Neural cell (in vitro differentiated cells): ENCODE data around the gene LRRC30. TPM values are rescaled to one million over a fixed set of nuclear protein-coding genes. Genes with fewer than 3 reads are reported as not detected.

Experiments
- H2AFZ ChIP-seq: fragments of 200-600, 300-800 bp; sonication (generic), shearing (Covaris generic); 2 replicates; pipeline ENCODE4 v1.6.0; 2014; ENCODE audit warnings: low read depth, mild to moderate bottlenecking, antibody characterized with exemption, low read length, moderate library complexity
- H3F3A ChIP-seq: fragments of 200-600 bp; shearing (Covaris generic); 2 replicates; pipeline ENCODE4 v1.6.1; 2016; ENCODE audit warnings: mild to moderate bottlenecking, moderate library complexity, mixed read lengths, antibody characterized with exemption, low read length; ENCODE audit not compliant: insufficient read depth, poor library complexity, severe bottlenecking
- H3K27ac ChIP-seq: fragments of 200-600, 300-800 bp; sonication (generic), shearing (Covaris generic); 2 replicates; pipeline ENCODE4 v1.5.1; 2014; ENCODE audit warnings: mild to moderate bottlenecking, low read length, moderate library complexity
- H3K27me3 ChIP-seq: fragments of 300-800, 200-600 bp; sonication (generic), shearing (Covaris generic); 2 replicates; pipeline ENCODE4 v1.6.0; 2014; ENCODE audit warnings: mild to moderate bottlenecking, low read depth, low read length, moderate library complexity; ENCODE audit not compliant: insufficient read depth
- H3K36me3 ChIP-seq: fragments of 300-800, 200-600 bp; sonication (generic), shearing (Covaris generic); 2 replicates; pipeline ENCODE4 v1.5.1; 2014; ENCODE audit warnings: mild to moderate bottlenecking, antibody characterized with exemption, low read length, moderate library complexity; ENCODE audit not compliant: insufficient read depth
- H3K4me2 ChIP-seq: fragments of 300-800, 200-600 bp; sonication (generic), shearing (Covaris generic); 2 replicates; pipeline ENCODE4 v1.6.0; 2014; ENCODE audit warnings: mild to moderate bottlenecking, low read length
- H3K4me3 ChIP-seq: fragments of 300-800, 200-600 bp; sonication (generic), shearing (Covaris generic); 2 replicates; pipeline ENCODE4 v1.5.1; 2014; ENCODE audit warnings: mild to moderate bottlenecking, low read length, moderate library complexity
- H3K79me2 ChIP-seq: fragments of 200-600 bp; shearing (Covaris generic); replicated peaks from 2 replicates; pipeline ENCODE4 v1.6.0; 2014; ENCODE audit warnings: mild to moderate bottlenecking, low read length, moderate library complexity; ENCODE audit not compliant: insufficient read depth
- H3K9ac ChIP-seq: fragments of 300-800, 200-600 bp; sonication (generic), shearing (Covaris generic); 2 replicates; pipeline ENCODE4 v1.6.1; 2016; ENCODE audit warnings: mild to moderate bottlenecking, low read length, mixed read lengths
- H3K9me2 ChIP-seq: fragments of 200-600 bp; shearing (Covaris generic); 2 replicates; pipeline ENCODE4 v1.6.1; 2016; ENCODE audit warnings: mild to moderate bottlenecking, low read length, mixed read lengths; ENCODE audit not compliant: insufficient read depth
- H3K9me3 ChIP-seq: fragments of 200-600, 300-800 bp; sonication (generic), shearing (Covaris generic); 2 replicates; pipeline ENCODE4 v1.6.1; 2016; ENCODE audit warnings: mild to moderate bottlenecking, mixed run types, low read length, moderate library complexity, mixed read lengths
- H4K20me1 ChIP-seq: fragments of 200-600 bp; shearing (Covaris generic); 2 replicates; pipeline ENCODE4 v1.6.1; 2016; ENCODE audit warnings: mild to moderate bottlenecking, mixed run types; ENCODE audit not compliant: insufficient read depth
- CTCF ChIP-seq: fragments of 450-650 bp; IDR thresholded peaks from 2 replicates; pipeline ENCODE4 v1.5.1; 2014; ENCODE audit warnings: antibody characterized with exemption, mild to moderate bottlenecking, moderate library complexity; ENCODE audit not compliant: poor library complexity, severe bottlenecking
- EP300 ChIP-seq: fragments of 450-650 bp; conservative IDR thresholded peaks from 2 replicates; pipeline ENCODE4 v1.6.1; 2014; ENCODE audit warnings: antibody characterized with exemption, mild to moderate bottlenecking, moderate library complexity; ENCODE audit not compliant: poor library complexity, severe bottlenecking
- EZH2 ChIP-seq: fragments of 200-600, 300-800 bp; shearing (Covaris generic), sonication (generic); IDR thresholded peaks from 2 replicates; pipeline ENCODE4 v1.6.1; 2014; ENCODE audit warnings: antibody characterized with exemption, low read length, borderline replicate concordance, mild to moderate bottlenecking; ENCODE audit not compliant: insufficient read depth, poor library complexity, severe bottlenecking
- MXI1 ChIP-seq: fragments of 450-650 bp; conservative IDR thresholded peaks from 2 replicates; pipeline ENCODE4 v1.6.1; 2014; ENCODE audit warnings: antibody characterized with exemption, mild to moderate bottlenecking; ENCODE audit not compliant: poor library complexity, severe bottlenecking
- POLR2AphosphoS5 ChIP-seq: IDR thresholded peaks from 2 replicates; pipeline ENCODE4 v1.6.1; 2012
- RAD21 ChIP-seq: fragments of 450-650 bp; conservative IDR thresholded peaks from 2 replicates; pipeline ENCODE4 v1.6.1; 2014; ENCODE audit warnings: antibody characterized with exemption, mild to moderate bottlenecking, moderate library complexity
- REST ChIP-seq: IDR thresholded peaks from 2 replicates; pipeline ENCODE4 v1.6.1; 2012; ENCODE audit warnings: borderline replicate concordance
- SMC3 ChIP-seq: fragments of 450-650 bp; conservative IDR thresholded peaks from 2 replicates; pipeline ENCODE4 v1.6.1; 2014; ENCODE audit warnings: antibody characterized with exemption, mild to moderate bottlenecking, moderate library complexity; ENCODE audit not compliant: poor library complexity
- TAF1 ChIP-seq: IDR thresholded peaks from 2 replicates; pipeline ENCODE4 v1.6.1; 2012; ENCODE audit warnings: low read depth
- polyA plus RNA-seq: library from polyadenylated mRNA; depleted of rRNA; stranded (reverse); fragments of >200 nt; gene quantifications from 2 replicates; pipeline ENCODE4 v1.2.3, GENCODE V29; 2014

Gene LRRC30
- polyA plus RNA-seq, 1 donor from 2014 or later, result not detected

DNA sequence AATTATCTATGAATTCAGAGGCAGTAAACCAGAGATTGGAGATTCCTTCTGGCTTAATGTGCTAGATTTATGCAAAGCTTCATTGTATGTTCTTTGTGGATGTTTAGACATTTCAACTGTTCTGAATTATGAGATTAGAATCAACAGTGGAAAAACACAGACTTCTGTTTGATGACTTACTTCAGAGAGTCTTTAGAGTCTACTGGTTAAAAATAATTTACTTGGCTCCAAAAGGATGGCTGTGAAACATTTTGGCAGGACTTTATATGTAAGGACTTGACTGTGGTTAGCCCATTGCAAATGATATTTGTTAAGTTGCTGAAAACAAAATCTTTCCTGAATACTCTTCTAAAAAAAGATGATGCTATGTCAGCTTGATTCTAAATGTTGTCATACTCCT, 25.5 kb upstream of the LRRC30 start:
- Histone ChIP-seq H3K4me3 (no peak overlapping the region), H3K79me2 (no peaks in the 10 kb centered on the region), H3K4me2 (no peak overlapping the region), H3K9me2 (no peaks in the 10 kb centered on the region), H3K36me3 (no peaks in the 10 kb centered on the region), H2AFZ (no peak overlapping the region), H3K27me3 (no peaks in the 10 kb centered on the region), H3K9me3 (no peaks in the 10 kb centered on the region), H3K9ac (no peak overlapping the region), H4K20me1 (no peaks in the 10 kb centered on the region), H3K27ac (no peak overlapping the region), H3F3A (no peaks in the 10 kb centered on the region)
- TF ChIP-seq REST (no peak), TAF1 (no peak), RAD21 (no peak), EP300 (no peak), EZH2 (no peak), POLR2AphosphoS5 (no peak), CTCF (no peak), SMC3 (no peak), MXI1 (no peak)

GRCh38 chr18:7206217-7206616, 24.7 kb upstream of the LRRC30 start:
- no peaks in the 10 kb centered on the region for H3K9me2 ChIP-seq
- H3K9ac ChIP-seq, result no peak overlapping the region
- no peaks in the 10 kb centered on the region for H3K79me2 ChIP-seq
- H3K9me3 ChIP-seq, result no peaks in the 10 kb centered on the region
- no peaks in the 10 kb centered on the region for H3K27me3 ChIP-seq
- H3K27ac ChIP-seq, result no peak overlapping the region
- H4K20me1 ChIP-seq, result no peaks in the 10 kb centered on the region
- H3K36me3 ChIP-seq, result no peaks in the 10 kb centered on the region
- no peaks in the 10 kb centered on the region for H3F3A ChIP-seq
- no peak overlapping the region for H2AFZ ChIP-seq
- no peak overlapping the region for H3K4me3 ChIP-seq
- TF ChIP-seq MXI1 (no peak), TAF1 (no peak), EP300 (no peak), SMC3 (no peak), EZH2 (no peak), POLR2AphosphoS5 (no peak), REST (no peak), CTCF (no peak), RAD21 (no peak)
- H3K4me2 ChIP-seq, result no peak overlapping the region
